CD4-positive, alpha-beta T cell treated with Interleukin-4 for 1 hour (primary cell): ENCODE measurements around the gene CCND1.

ENCODE experiments used
- DNase-seq, 2 donors: peaks; one replicate each; pipeline ENCODE4 v3.0.0-alpha.2; 2020 to 2022

The CCND1 gene

GRCh38 chr11:69654660-69655478 is 13.9 kb downstream of the CCND1 start:
- no peak for DNase-seq

DNA sequence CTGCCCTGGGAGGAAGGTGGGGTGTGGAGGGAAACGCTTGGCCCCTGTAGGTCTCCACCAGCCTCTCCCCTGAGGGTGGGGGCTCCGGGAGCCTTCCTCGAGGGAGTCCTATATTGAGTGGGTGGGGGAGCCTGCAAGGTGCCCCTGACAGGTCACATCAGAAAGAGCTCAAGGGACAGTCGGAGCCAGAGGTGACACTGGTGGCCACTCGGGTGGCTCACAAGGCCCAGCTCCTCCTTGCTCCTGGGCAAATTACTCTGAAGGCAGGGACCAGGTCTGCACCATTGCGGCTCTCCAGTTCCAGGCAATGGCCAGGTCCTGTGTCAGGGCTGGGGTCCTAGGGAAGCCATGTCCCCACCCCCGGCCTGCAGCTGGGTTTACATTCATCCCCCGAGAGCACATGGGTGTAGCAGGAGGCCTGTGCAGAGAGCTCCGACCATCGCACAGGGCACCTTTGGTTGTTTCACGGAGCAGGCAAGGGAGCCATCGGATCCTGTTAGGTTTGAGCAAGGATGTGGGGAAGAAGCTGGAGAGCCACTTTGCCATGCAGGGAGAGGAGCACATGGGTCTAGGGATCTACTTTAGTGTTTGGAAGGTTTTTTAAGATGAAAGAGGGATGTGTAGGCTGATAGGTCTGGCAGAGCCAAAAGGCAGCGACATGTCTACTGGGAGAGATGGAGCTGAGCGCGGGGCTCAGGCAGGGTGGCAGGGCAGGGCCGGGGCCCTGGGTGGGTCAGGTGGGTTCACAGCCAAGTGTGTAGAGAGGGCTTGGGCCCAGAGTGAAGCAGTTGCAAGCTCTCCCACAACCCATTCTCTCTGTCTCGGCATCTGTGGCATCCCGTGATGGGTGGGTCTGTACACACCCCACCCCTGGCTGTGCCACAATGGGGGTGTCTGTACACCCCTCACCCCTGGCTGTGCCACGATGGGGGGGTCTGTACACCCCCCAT is 14.8 kb downstream of the CCND1 start:
- DNase-seq: no peak

- DNase-seq: no peak
Observed at GRCh38 chr11:69656536-69657455, 15.8 kb downstream of the CCND1 start.

- no peak for DNase-seq
Observed at GRCh38 chr11:69657456-69657910, 16.5 kb downstream of the CCND1 start.

DNA sequence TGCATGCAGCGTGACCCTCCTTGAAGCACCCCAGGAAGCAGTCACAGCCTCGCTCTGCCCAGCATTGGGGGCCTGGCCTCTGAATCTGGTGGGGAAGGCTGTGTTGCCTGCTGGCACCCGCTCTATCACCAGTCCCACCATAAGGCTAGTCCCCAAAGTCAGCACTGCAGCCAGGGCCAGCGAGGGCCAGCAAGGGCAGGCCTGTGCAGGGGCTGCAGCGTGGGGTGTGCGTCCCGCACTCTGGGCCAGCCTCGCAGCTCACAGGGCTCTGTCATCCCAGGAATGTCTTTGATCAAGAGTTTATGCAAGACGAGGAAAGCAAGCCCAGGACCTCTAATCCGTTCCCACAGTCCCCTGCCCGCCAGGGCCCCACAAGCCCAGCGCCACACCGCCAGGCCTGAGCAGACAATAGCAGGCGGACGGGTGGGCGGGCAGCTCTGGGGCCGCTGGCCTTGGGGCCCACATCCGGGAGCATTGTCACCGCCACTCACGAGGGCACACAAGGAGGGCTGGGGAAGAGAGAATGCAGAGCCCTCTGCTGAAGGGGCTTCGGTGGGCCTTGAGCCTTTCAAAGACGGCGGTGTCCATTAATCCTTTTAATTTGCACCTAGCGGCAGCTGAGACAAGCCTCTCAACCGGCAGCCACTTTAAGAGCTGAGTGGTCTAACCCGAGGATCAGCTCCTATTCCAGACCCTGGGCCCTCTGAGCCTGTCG is 17.1 kb downstream of the CCND1 start:
- DNase-seq: no peak

GRCh38 chr11:69658626-69659450 is 17.9 kb downstream of the CCND1 start:
- DNase-seq: no peak

GRCh38 chr11:69659591-69659990 is 18.6 kb downstream of the CCND1 start:
- no peak for DNase-seq

GRCh38 chr11:69660001-69660500 is 19.1 kb downstream of the CCND1 start:
- DNase-seq: no peak

DNA sequence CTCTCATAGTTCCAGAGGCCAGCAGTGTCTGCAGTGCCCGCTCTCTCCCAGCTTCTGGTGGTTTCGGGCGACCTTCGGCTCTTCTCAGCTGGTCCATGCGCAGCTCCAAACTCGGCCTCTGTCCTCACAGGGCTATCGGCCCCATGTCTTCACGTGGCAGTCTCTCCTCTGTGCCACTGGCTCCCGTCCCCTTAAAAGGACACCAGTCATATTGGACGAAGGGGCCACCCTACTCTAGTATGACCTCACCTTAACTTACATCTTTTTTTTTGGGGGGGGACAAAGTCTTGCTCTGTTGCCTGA is 20.4 kb downstream of the CCND1 start:
- DNase-seq: no peak

- DNase-seq: no peak
Observed at GRCh38 chr11:69662021-69662698, 21.2 kb downstream of the CCND1 start.

DNA sequence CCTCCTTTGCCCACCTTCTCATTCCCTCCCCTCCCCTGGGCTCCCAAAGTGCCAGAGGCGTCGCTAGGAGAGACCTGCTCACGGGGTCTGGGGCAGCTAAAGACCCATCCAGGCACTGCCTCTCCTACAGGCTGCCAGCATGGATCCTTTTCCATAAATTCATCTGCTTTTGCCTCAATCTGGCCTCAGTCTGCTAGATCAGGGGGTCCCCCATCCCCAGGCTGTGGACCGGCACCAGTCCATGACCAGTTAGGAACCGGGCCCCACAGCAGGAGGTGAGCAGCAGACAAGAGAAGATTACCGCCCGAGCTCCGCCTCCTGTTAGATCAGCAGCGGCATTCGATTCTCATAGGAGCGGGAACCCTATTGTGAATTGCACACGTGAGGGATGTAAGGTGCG is 21.9 kb downstream of the CCND1 start:
- no peak for DNase-seq

- no peak for DNase-seq
Observed at GRCh38 chr11:69663326-69663725, 22.4 kb downstream of the CCND1 start.

GRCh38 chr11:69664103-69664775 is 23.3 kb downstream of the CCND1 start:
- no peak for DNase-seq

- no peak for DNase-seq
Observed at GRCh38 chr11:69664901-69665300, 23.9 kb downstream of the CCND1 start.

DNA sequence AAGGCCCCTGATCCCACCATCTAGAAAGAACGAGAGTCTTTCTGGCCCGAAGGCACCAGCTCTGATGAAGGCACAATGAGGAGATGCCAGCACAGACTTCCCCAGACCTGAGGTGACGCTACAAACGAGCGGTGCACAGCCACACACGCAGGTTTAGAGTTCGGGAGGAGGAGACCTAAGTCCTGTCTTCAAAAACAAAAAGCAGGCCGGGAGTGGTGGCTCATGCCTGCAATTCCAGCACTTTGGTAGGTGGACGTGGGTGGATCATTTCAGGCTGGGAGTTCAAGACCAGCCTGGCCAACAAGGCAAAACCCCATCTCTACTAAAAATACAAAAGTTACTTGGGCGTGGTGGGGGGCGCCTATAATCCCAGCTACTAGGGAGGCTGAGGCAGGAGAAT is 24.7 kb downstream of the CCND1 start:
- DNase-seq: no peak

GRCh38 chr11:69666261-69666660 is 25.3 kb downstream of the CCND1 start:
- DNase-seq: no peak

- no peak for DNase-seq
Observed at GRCh38 chr11:69666752-69667536, 26.0 kb downstream of the CCND1 start.

DNA sequence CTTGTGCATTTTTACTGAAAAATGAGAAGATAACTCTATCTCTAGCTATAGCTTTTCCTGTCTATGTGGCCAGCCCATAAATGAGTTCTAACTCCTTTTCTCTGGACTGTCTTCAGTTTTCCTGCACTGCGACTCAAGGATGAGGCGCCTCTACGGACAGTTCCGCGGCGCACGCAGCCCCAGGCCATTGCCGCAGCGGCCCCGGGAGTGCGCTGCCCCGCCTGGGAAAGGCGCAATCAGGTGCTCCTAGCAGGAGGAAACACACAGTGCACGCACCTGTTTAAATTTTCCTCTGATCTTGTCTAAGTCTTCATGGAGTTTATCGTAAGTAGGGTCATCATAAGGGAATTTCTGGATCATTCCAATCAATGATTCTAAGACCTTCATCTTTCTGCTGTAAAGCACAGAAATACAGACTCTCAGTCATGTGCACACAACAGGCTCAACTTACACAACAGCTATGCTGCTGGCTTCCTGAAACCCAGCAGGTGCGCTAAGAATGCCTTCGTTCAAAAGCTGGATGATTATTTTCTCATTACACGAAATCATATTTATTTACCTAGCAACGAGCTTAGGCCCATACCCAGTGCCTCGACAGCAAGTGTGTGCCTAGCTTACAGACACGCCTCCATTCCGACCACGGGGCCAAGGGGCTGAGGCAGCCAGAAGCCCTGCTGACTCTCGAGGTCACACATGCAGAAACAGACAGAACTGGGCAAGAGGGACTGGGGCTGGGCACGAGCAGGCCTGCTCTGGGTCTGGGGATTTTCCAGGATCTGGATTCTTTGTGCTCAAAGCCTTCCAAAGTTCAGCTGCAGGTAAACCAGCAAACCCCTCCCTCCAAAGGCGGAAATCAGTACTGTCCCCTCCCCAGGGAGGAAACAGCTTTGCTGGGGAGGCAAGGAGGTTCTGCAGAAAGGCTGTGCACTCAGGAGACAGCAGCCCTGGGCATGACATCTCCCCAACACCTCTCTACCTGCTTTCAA is 27.0 kb downstream of the CCND1 start:
- DNase-seq: no peak
